Brain microvascular endothelial cell (primary cell): ENCODE data around the gene CSNK2A3.

Source experiments
- DNase-seq: peaks from one replicate; pipeline ENCODE4 v3.0.0-alpha.2; 2020
- H3K27ac ChIP-seq: fragments of 250-450 bp; sonication (Bioruptor Pico); 2 replicates; pipeline ENCODE4 v1.5.1; 2020; ENCODE audit warnings: mild to moderate bottlenecking, moderate library complexity
- H3K27me3 ChIP-seq: fragments of 250-450 bp; sonication (Bioruptor Pico); replicated peaks from 2 replicates; pipeline ENCODE4 v1.5.1; 2020; ENCODE audit warnings: mild to moderate bottlenecking
- H3K36me3 ChIP-seq: fragments of 250-450 bp; sonication (Bioruptor Pico); replicated peaks from 2 replicates; pipeline ENCODE4 v1.5.1; 2020; ENCODE audit warnings: mild to moderate bottlenecking
- H3K4me3 ChIP-seq: 2 replicates; pipeline ENCODE4 v1.5.1; 2011; ENCODE audit warnings: low read depth, mild to moderate bottlenecking, control low read depth, low read length, moderate library complexity
- CTCF ChIP-seq: IDR thresholded peaks from 2 replicates; pipeline ENCODE4 v1.5.1; 2011; ENCODE audit warnings: low read depth, mild to moderate bottlenecking, moderate library complexity, low read length, control low read depth, inconsistent platforms; ENCODE audit errors: missing control alignments
- in situ Hi-C: cut with HindIII; loops from 2 replicates; pipeline ENCODE4 v1.10.0; 2017; ENCODE audit warnings: low sequenced_read_pairs, low pct_ligation_motif_present

CSNK2A3 gene

GRCh38 chr11:11304550-11304949, 48.5 kb downstream of the CSNK2A3 start:
- no peak overlapping the region for H3K4me3 ChIP-seq
- in situ Hi-C loops, result no loop called here
- DNase-seq, result no peak
- H3K27me3 ChIP-seq, result peaks cover 3% of the 10 kb centered on the region
- H3K36me3 ChIP-seq, result no peaks in the 10 kb centered on the region
- TF ChIP-seq CTCF, result no peak
- no peak overlapping the region for H3K27ac ChIP-seq

GRCh38 chr11:11302565-11302964, 50.5 kb downstream of the CSNK2A3 start:
- peaks cover 3% of the 10 kb centered on the region for H3K27me3 ChIP-seq
- no peak overlapping the region for H3K4me3 ChIP-seq
- TF ChIP-seq CTCF, result no peak
- DNase-seq, result no peak
- no peaks in the 10 kb centered on the region for H3K36me3 ChIP-seq
- no peak overlapping the region for H3K27ac ChIP-seq
- in situ Hi-C loops, result no loop called here
